Transverse colon (tissue), 4 donors: ENCODE data around the gene PHETA1. TPM values are rescaled to one million over a fixed set of nuclear protein-coding genes. Genes with fewer than 3 reads are reported as not detected.

ENCODE experiments used
- DNase-seq: peaks from one replicate; pipeline ENCODE4 v3.0.0-alpha.2; 2019
- H3K27ac ChIP-seq, 4 donors: fragments of 200-600 bp; sonication (generic); 2 replicates each; pipeline ENCODE4 v1.5.1; 2016 to 2018; ENCODE audit warnings: inconsistent platforms in 4 of 4
- H3K27me3 ChIP-seq: fragments of 200-600 bp; sonication (generic); 2 replicates; pipeline ENCODE4 v1.5.1; 2017; ENCODE audit warnings: inconsistent platforms
- H3K36me3 ChIP-seq, 4 donors: fragments of 200-600 bp; sonication (generic); 2 replicates each; pipeline ENCODE4 v1.5.1; 2017 to 2019; ENCODE audit warnings: inconsistent platforms in 4 of 4
- H3K4me1 ChIP-seq, 4 donors: fragments of 200-600 bp; sonication (generic); 2 replicates each; pipeline ENCODE4 v1.5.1; 2017 to 2020; ENCODE audit warnings: inconsistent platforms in 4 of 4
- H3K4me3 ChIP-seq, 4 donors: fragments of 200-600 bp; sonication (generic); 1 replicate in 1 of 4; 2 replicates in 3 of 4; pipeline versions ENCODE4 v1.5.1 to v1.6.1; 2017 to 2019; ENCODE audit warnings: inconsistent platforms in 4 of 4
- H3K9me3 ChIP-seq, 2 donors: fragments of 200-600 bp; sonication (generic); 2 replicates each; pipeline ENCODE4 v1.5.1; 2017 to 2019; ENCODE audit warnings: inconsistent platforms in 2 of 2
- CTCF ChIP-seq, 5 experiments: fragments of 200-600 bp in 3 of 5; fragments of 450-650 bp in 2 of 5; sonication (generic) in 3 of 5; IDR thresholded peaks; 1 replicate in 2 of 5; 2 replicates in 3 of 5; pipeline ENCODE4 v1.5.1; 2016 to 2017; ENCODE audit warnings: antibody characterized with exemption in 5 of 5, inconsistent platforms in 3 of 5, mild to moderate bottlenecking in 2 of 5, moderate library complexity in 1 of 5
- EP300 ChIP-seq: sonication (generic); formaldehyde crosslinking; IDR thresholded peaks from one replicate; pipeline ENCODE4 v1.6.1; 2017; ENCODE audit warnings: antibody characterized with exemption, low read depth
- POLR2A ChIP-seq: fragments of 450-650 bp; IDR thresholded peaks from one replicate; pipeline ENCODE4 v1.6.1; 2016; ENCODE audit warnings: antibody characterized with exemption, mild to moderate bottlenecking, moderate library complexity
- POLR2AphosphoS5 ChIP-seq, 3 donors: sonication (generic); formaldehyde crosslinking; IDR thresholded peaks; one replicate each; pipeline ENCODE4 v1.6.1; 2016; ENCODE audit warnings: antibody characterized with exemption in 3 of 3
- WGBS, 2 donors: methylation state at CpG; one replicate each; pipeline ENCODE4 v1.1.5; 2018; ENCODE audit warnings: low coverage in 1 of 2; 5-methylcytosine and 5-hydroxymethylcytosine counted together
- in situ Hi-C, 4 donors: fragments of 200-750 bp; cut with MboI; loops; one replicate each; pipeline versions ENCODE4 v1.15.0 to v1.15.1; 2017; ENCODE audit warnings: low sequenced_read_pairs in 3 of 4, low pct_ligation_motif_present in 1 of 4, low pct_unique_long_range_greater_than_20kb in 1 of 4
- intact Hi-C: fragments of 100-400 bp; cut with DNase I; formaldehyde crosslinking; loops from one replicate; pipeline ENCODE4 v1.15.1; 2023; ENCODE audit warnings: low total_unique reads
- total RNA-seq, 4 donors: library from RNA; depleted of rRNA; stranded (reverse); fragments of >200 nt; gene quantifications; one replicate each; pipeline ENCODE4 v1.1.0, GENCODE V29; 2016

PHETA1 gene
- total RNA-seq, 4 donors from 2014 or later: 22.4 to 34.8 (median 28.1) TPM

- WGBS, 2 donors: 10 to 40% methylated on average over 2 to 8 of the region's 8 CpGs
- H3K9me3 ChIP-seq: no peaks in the 10 kb centered on the region
- in situ Hi-C loops (no loop called here), intact Hi-C loops (no loop called here)
- no peak overlapping the region for H3K4me3 ChIP-seq
- no peak overlapping the region for H3K27ac ChIP-seq
- TF ChIP-seq POLR2A: no peak
- TF ChIP-seq EP300: no peak
- peak in 4 of 5 experiments; percentile 37 to 45 (median 41) for TF ChIP-seq CTCF (IDR thresholded peaks at IDR 0.05)
- H3K27me3 ChIP-seq: peaks cover 10% of the 10 kb centered on the region
- DNase-seq: no peak
- no peaks in the 10 kb centered on the region for H3K36me3 ChIP-seq
- H3K4me1 ChIP-seq: no peaks in the 10 kb centered on the region
Measured at GRCh38 chr12:111330800-111331752, 37.8 kb downstream of the PHETA1 start.

- intact Hi-C loops: no loop called here
- 60 to 76% methylated on average over 1 to 12 of the region's 12 CpGs for WGBS, 2 donors
- in situ Hi-C loops: no loop called here
Measured at GRCh38 chr12:111328138-111328537, 40.8 kb downstream of the PHETA1 start.

GRCh38 chr12:111327474-111327873 lies 41.4 kb downstream of the PHETA1 start:
- Histone ChIP-seq H3K4me1 (no peaks in the 10 kb centered on the region), H3K27ac (no peak overlapping the region), H3K9me3 (no peaks in the 10 kb centered on the region), H3K4me3 (no peak overlapping the region), H3K27me3 (peaks cover 10% of the 10 kb centered on the region), H3K36me3 (no peaks in the 10 kb centered on the region)
- TF ChIP-seq CTCF (IDR thresholded peaks at IDR 0.05) (no peak), POLR2A (no peak), EP300 (no peak), POLR2AphosphoS5 (IDR thresholded peaks at IDR 0.05) (no peak)
- WGBS, 2 donors: 72% methylated on average over 6 of the region's 6 CpGs; no CpG with 5 or more reads in 1 of the 2 donors
- in situ Hi-C loops: no loop called here
- intact Hi-C loops: no loop called here
- DNase-seq: no peak

More at GRCh38 chr12:111328138-111328537, 40.8 kb downstream of the PHETA1 start:
- Histone ChIP-seq H3K4me3 (no peak overlapping the region), H3K36me3 (no peaks in the 10 kb centered on the region), H3K4me1 (no peaks in the 10 kb centered on the region), H3K27ac (no peak overlapping the region), H3K9me3 (no peaks in the 10 kb centered on the region), H3K27me3 (peaks cover 10% of the 10 kb centered on the region)
- DNase-seq: no peak
- no peak for TF ChIP-seq EP300
- TF ChIP-seq POLR2AphosphoS5 (IDR thresholded peaks at IDR 0.05): no peak
- TF ChIP-seq CTCF (IDR thresholded peaks at IDR 0.05): no peak

GRCh38 chr12:111322336-111323250 lies 46.3 kb downstream of the PHETA1 start:
- H3K9me3 ChIP-seq: no peaks in the 10 kb centered on the region
- no peaks in the 10 kb centered on the region for H3K4me1 ChIP-seq
- in situ Hi-C loops (loop anchor here in 3 of 4 donors (25.0 kb wide), 3 partner anchors 285 to 385 kb away; partner anchors contain the start of gene CUX2 (in 2 of the 3)), intact Hi-C loops (no loop called here)
- 82% methylated on average over 22 of the region's 25 CpGs; no CpG with 5 or more reads in 1 of the 2 donors for WGBS, 2 donors
- TF ChIP-seq EP300: no peak
- no peak for TF ChIP-seq POLR2AphosphoS5 (IDR thresholded peaks at IDR 0.05)
- no peak for TF ChIP-seq POLR2A
- TF ChIP-seq CTCF (IDR thresholded peaks at IDR 0.05): no peak
- no peaks in the 10 kb centered on the region for H3K36me3 ChIP-seq
- H3K27ac ChIP-seq: no peak overlapping the region
- no peak for DNase-seq
- no peak overlapping the region for H3K4me3 ChIP-seq
- no peaks in the 10 kb centered on the region for H3K27me3 ChIP-seq
